VCaP (cell line): ENCODE measurements around the gene WFDC12.
"Not testable (repeated sequence)": the region's sequence is repeated elsewhere in the genome, so short reads cannot be mapped to it uniquely, and the experiment has no call there.

Source experiments
- H3K27ac ChIP-seq: fragments of 450-650 bp; 2 replicates; pipeline ENCODE4 v1.5.1; 2017
- TF ChIP-seq, protein P1 (sequence below): fragments of 450-650 bp; conservative IDR thresholded peaks from 2 replicates; pipeline ENCODE4 v1.5.1; 2017; ENCODE audit warnings: mild to moderate bottlenecking, moderate library complexity

Gene WFDC12, protein sequence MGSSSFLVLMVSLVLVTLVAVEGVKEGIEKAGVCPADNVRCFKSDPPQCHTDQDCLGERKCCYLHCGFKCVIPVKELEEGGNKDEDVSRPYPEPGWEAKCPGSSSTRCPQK

DNA sequence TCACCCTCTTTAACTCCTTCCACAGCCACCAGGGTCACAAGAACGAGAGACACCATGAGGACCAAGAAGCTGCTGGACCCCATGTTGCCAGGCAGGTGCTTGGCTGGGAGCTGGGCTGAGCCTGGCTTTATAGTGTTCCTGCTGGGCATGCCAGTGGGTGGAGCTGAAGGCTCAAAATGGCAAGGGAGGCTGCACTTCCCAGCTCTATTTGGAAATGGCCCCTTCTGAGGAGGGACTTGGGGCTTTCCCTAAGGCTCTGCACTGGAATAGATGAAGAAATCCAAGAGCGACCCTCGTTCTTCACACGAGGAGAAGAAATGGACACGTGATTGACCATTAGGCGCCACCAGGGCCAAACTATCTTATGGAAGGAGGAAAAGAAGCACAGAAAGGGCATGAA lies at the start of gene WFDC12:
WFDC12 (minus strand) TSS at position 101 of the 400 bp plus-strand sequence; CDS start at position 83, 18 bp downstream.
- TF ChIP-seq, protein P1, sequence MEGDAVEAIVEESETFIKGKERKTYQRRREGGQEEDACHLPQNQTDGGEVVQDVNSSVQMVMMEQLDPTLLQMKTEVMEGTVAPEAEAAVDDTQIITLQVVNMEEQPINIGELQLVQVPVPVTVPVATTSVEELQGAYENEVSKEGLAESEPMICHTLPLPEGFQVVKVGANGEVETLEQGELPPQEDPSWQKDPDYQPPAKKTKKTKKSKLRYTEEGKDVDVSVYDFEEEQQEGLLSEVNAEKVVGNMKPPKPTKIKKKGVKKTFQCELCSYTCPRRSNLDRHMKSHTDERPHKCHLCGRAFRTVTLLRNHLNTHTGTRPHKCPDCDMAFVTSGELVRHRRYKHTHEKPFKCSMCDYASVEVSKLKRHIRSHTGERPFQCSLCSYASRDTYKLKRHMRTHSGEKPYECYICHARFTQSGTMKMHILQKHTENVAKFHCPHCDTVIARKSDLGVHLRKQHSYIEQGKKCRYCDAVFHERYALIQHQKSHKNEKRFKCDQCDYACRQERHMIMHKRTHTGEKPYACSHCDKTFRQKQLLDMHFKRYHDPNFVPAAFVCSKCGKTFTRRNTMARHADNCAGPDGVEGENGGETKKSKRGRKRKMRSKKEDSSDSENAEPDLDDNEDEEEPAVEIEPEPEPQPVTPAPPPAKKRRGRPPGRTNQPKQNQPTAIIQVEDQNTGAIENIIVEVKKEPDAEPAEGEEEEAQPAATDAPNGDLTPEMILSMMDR, result no peak
- no peak within 1 kb of the TSS for H3K27ac ChIP-seq

DNA sequence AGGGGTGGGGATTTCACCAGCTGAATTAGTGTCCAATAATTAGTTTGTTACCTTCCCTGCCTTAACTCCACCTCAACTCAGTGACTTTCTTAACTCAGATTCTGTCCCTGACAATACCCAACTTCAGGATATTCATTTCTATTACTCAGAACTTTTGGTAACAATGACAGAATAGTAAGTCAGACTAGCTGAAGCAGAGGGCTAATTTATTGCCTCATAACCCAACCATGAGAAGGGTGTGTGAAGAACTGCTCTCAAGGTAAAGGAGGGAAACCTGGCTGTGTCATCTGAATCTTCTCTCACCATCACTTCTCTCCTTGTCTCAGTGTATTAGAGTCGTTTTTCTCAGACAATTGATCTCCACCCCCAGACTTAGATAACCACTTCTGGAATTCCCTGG lies 49.3 kb upstream of the WFDC12 start:
- no peak overlapping the region for H3K27ac ChIP-seq
- TF ChIP-seq, protein P1, result no peak

DNA sequence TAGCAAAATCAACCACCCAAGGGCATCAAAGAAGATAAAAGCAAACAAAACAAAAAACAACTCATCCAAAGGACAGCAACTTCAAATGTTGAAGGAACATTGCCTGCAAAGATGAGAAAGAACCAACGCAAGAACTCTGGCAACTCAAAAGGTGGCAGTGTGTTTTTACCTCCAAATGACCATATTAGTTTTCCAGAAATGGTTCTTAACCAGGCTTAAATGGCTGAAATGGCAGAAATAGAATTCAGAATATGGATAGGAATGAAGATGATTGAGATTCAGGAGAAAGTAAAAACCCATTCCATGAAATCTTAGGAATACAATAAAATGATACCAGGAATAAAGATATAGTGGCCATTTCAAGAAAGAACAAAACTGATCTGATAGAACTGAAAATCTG lies 40.6 kb upstream of the WFDC12 start:
- H3K27ac ChIP-seq, result no peak overlapping the region
- TF ChIP-seq, protein P1, result no peak

DNA sequence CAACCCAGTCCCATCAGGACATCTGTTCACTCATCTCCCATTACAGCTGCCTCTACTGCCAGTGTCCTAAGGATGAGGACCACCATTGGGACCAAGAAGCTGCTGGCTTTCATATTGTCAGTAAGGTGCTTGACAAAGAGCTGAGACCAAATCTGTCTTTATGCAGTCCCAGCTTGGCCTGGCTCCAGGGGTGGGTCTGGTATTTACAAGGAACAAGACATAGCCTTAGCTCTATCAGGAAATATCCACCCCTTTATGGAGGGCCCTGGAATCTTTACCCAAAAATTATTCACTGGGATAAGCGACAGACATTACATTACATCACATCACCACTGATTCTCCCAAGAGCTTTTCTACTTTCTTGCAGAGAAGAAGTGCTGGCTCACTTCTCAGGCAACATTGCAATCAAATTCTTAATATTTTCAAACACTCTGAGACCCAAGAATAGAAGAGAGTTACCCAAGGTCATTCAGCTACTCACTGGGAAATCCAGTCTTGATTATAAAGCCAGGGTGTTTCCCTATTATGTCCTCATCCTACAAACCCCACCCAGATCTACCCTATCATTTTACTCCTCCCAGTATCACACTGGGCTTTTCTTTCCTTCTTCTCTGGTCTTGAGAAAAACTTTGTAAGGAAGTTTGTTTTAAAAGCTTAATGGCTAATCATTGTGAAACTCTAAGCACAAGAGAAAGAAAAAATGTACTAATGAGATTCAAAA lies 39.0 kb upstream of the WFDC12 start:
- TF ChIP-seq, protein P1, result no peak
- H3K27ac ChIP-seq, result no peak overlapping the region

DNA sequence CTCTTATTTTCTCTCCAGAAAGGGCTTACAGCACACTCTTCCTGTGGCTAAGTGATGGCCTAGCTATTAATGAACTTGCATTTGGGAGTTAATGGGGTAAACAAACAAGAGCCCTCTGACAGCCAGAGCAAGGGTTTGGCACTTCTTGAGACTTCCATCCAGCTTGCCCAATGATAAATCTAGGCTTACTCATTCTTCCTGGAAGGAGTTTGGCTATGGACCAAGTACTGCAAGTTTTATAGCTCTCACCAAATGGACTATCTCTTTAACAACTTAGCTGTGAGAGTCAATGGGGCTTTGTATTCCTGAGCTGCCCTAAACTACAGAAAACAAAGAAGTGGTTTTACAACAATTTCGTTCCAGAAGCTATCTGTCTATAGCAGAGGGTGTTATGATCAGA lies 33.7 kb upstream of the WFDC12 start:
- peak overlapping the region; percentile 68 for H3K27ac ChIP-seq
- TF ChIP-seq, protein P1, result no peak

DNA sequence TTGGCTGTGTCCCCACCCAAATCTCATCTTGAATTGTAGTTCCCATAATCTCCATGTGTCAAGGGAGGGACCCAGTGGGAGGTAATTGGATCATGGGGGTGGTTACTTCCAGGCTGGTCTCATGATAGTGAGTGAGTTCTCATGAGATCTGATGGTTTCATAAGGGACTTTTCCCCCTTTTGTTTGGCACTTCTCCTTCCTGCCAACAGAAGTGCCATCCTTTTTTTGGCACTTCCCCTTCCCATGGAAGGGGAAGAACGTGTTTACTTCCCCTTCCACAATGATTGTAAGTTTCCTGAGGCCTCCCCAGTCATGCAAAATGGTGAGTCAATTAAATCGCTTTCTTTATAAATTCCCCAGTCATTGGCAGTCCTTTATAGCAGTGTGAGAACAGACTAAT lies 32.4 kb upstream of the WFDC12 start:
- H3K27ac ChIP-seq, result peak overlapping the region; percentile 68; the same call in 1 of the 2 replicates
- TF ChIP-seq, protein P1, result no peak

DNA sequence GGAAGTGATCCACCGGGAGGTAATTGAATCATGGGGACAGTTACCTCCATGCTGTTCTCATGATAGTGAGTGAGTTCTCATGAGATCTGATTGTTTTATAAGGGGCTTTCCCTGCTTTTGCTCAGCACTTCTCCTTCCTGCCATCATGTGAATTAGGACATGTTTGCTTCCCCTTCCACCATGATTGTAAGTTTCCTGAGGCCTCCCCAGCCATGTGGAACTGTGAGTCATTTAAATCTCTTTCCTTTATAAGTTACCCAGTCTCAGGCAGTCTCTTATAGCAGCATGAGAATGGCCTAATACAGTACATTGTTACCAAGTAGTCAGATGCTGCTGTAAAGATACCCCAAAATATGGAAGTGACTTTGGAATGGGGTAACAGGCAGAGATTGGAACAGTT lies 30.5 kb upstream of the WFDC12 start:
- not testable (repeated sequence) for H3K27ac ChIP-seq

DNA sequence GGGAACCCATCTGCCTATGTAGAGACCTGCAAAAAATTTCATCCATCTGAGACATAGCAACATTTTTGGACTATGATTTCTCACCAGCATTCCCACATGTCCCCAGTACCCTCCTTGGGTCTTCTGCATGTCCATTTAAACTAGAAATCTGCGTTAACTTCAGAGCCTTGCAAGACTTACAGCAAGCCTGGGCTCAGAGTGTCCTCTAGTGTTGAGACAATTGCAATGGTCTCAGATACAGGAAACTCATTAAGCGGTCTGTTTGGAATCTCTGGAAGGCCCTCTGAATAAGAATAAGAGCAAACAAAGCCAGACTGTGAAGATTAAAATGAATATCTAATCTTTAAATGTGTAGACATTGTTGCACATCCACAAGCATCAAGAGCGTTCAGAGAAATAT lies 29.9 kb upstream of the WFDC12 start:
- H3K27ac ChIP-seq, result no peak overlapping the region
- TF ChIP-seq, protein P1, result peak; percentile 38
